HCT116 (cell line): ENCODE data around the gene DGKB. TPM values are rescaled to one million over a fixed set of nuclear protein-coding genes. Genes with fewer than 3 reads are reported as not detected.

Source experiments
- ATAC-seq: fragments of 200-7000 bp; cut with Tn5 transposase; 2 replicates; pipeline ENCODE4 v1.9.1; 2020; ENCODE audit warnings: mild to moderate bottlenecking, moderate library complexity
- BruUV-seq: library from RNA; stranded (reverse); fragments of 400-500 nt; replicated peaks from 2 replicates; lab custom pipeline; 2021; lab: Mats Ljungman, UMichigan
- CTCF ChIA-PET: fragments of 300-600 bp; sonication (Branson Sonifier 250); formaldehyde crosslinking; loops from one replicate; lab custom pipeline; 2021; ENCODE audit warnings: antibody characterized with exemption; lab: Charles Lee
- POLR2A ChIA-PET: fragments of 300-600, 350-600 bp; sonication (Branson Sonifier 250); formaldehyde crosslinking; loops from one replicate; lab custom pipeline; 2021; ENCODE audit warnings: antibody characterized with exemption; lab: Charles Lee
- RAD21 ChIA-PET, 2 experiments: fragments of 300-600 bp; sonication (Branson Sonifier 250); formaldehyde crosslinking; loops; one replicate each; lab custom pipeline; 2023; ENCODE audit warnings: low total read pairs in 2 of 2; ENCODE audit not compliant: uncharacterized antibody in 2 of 2, unreplicated experiment in 2 of 2, low non-redundant PET in 1 of 2; lab: Charles Lee
- DNase-seq: peaks from one replicate; pipeline ENCODE4 v3.0.0-alpha.2; 2010; ENCODE audit warnings: low read depth, low spot score
- H2AFZ ChIP-seq: fragments of 200-600 bp; shearing (Covaris generic), sonication (generic); 2 replicates; pipeline ENCODE4 v1.6.1; 2017; ENCODE audit warnings: low read depth, mixed run types, mixed read lengths, antibody characterized with exemption, low read length; ENCODE audit not compliant: poor library complexity, severe bottlenecking
- H3K27ac ChIP-seq: 2 replicates; pipeline ENCODE4 v1.5.1; 2012; ENCODE audit warnings: low read depth, low read length
- H3K27me3 ChIP-seq: fragments of 200-600 bp; sonication (generic); 2 replicates; pipeline ENCODE4 v1.6.1; 2016; ENCODE audit warnings: mixed run types, low read length, mixed read lengths; ENCODE audit not compliant: insufficient read depth
- H3K36me3 ChIP-seq, 2 experiments: fragments of 200-500 bp in 1 of 2; fragments of 200-600 bp in 1 of 2; sonication (Bioruptor generic) in 1 of 2; sonication (generic) in 1 of 2; 2 replicates each; pipeline versions ENCODE4 v1.5.1 to v1.6.1; 2014 to 2016; ENCODE audit warnings: low read length in 2 of 2, inconsistent platforms in 1 of 2, mixed read lengths in 1 of 2, mixed run types in 1 of 2; ENCODE audit not compliant: insufficient read depth in 2 of 2, control insufficient read depth in 1 of 2
- H3K4me1 ChIP-seq, 2 experiments: fragments of 200-600 bp in 1 of 2; sonication (generic) in 1 of 2; 2 replicates each; pipeline versions ENCODE4 v1.5.1 to v1.6.1; 2012 to 2017; ENCODE audit warnings: low read length in 2 of 2, inconsistent platforms in 1 of 2, mild to moderate bottlenecking in 1 of 2, mixed read lengths in 1 of 2, mixed run types in 1 of 2, moderate library complexity in 1 of 2; ENCODE audit not compliant: insufficient read depth in 2 of 2, control insufficient read depth in 1 of 2
- H3K4me2 ChIP-seq: fragments of 200-600 bp; sonication (generic); 2 replicates; pipeline ENCODE4 v1.6.1; 2017; ENCODE audit warnings: mixed run types, low read length, mixed read lengths
- H3K4me3 ChIP-seq, 2 experiments: fragments of 200-600 bp in 1 of 2; sonication (generic) in 1 of 2; replicated peaks in 1 of 2; 2 replicates each; pipeline ENCODE4 v1.5.1; 2011 to 2016; ENCODE audit warnings: low read length in 2 of 2, control low read depth in 1 of 2, low read depth in 1 of 2, mild to moderate bottlenecking in 1 of 2, mixed read lengths in 1 of 2, mixed run types in 1 of 2
- H3K79me2 ChIP-seq: fragments of 200-600 bp; sonication (generic); 2 replicates; pipeline ENCODE4 v1.6.1; 2017; ENCODE audit warnings: mild to moderate bottlenecking, mixed run types, low read length, moderate library complexity, mixed read lengths; ENCODE audit not compliant: insufficient read depth
- H3K9ac ChIP-seq: fragments of 200-600 bp; sonication (generic); 2 replicates; pipeline ENCODE4 v1.6.1; 2016; ENCODE audit warnings: low read length, mixed read lengths
- H3K9me2 ChIP-seq: fragments of 200-600 bp; sonication (generic), shearing (Covaris generic); 2 replicates; pipeline ENCODE4 v1.6.1; 2017; ENCODE audit warnings: mixed run types, mild to moderate bottlenecking, moderate library complexity; ENCODE audit not compliant: insufficient read depth
- H3K9me3 ChIP-seq, 2 experiments: fragments of 200-500 bp in 1 of 2; fragments of 200-600 bp in 1 of 2; sonication (Bioruptor generic) in 1 of 2; sonication (generic) in 1 of 2; 2 replicates each; pipeline ENCODE4 v1.6.1; 2014 to 2017; ENCODE audit warnings: low read length in 2 of 2, mixed read lengths in 2 of 2, inconsistent platforms in 1 of 2, low read depth in 1 of 2, mild to moderate bottlenecking in 1 of 2, mixed run types in 1 of 2, moderate library complexity in 1 of 2; ENCODE audit not compliant: control insufficient read depth in 1 of 2, insufficient read depth in 1 of 2
- H4K20me1 ChIP-seq: fragments of 200-600 bp; sonication (generic), shearing (Covaris generic); 2 replicates; pipeline ENCODE4 v1.6.1; 2017; ENCODE audit warnings: mixed run types, mild to moderate bottlenecking, moderate library complexity; ENCODE audit not compliant: insufficient read depth
- CBX3 ChIP-seq: IDR thresholded peaks from 2 replicates; pipeline ENCODE4 v1.6.1; 2012; ENCODE audit warnings: low read depth
- EGR1 ChIP-seq: IDR thresholded peaks from 2 replicates; pipeline ENCODE4 v1.6.1; 2012; ENCODE audit warnings: low read depth
- EZH2 ChIP-seq: fragments of 200-600 bp; sonication (generic); IDR thresholded peaks from 2 replicates; pipeline ENCODE4 v1.6.1; 2017; ENCODE audit warnings: antibody characterized with exemption, mixed run types
- EZH2phosphoT487 ChIP-seq: fragments of 200-600 bp; IDR thresholded peaks from 2 replicates; pipeline ENCODE4 v1.6.1; 2018; ENCODE audit warnings: antibody characterized with exemption, borderline replicate concordance
- FOSL1 ChIP-seq: IDR thresholded peaks from 2 replicates; pipeline ENCODE4 v1.6.1; 2012; ENCODE audit warnings: low read depth
- JUND ChIP-seq: IDR thresholded peaks from 2 replicates; pipeline ENCODE4 v1.6.1; 2012
- POLR2A ChIP-seq: IDR thresholded peaks from 2 replicates; pipeline ENCODE4 v1.7.0; 2011; ENCODE audit warnings: borderline replicate concordance; ENCODE audit not compliant: insufficient read depth, insufficient read length; ENCODE audit errors: extremely low read depth
- RAD21 ChIP-seq: IDR thresholded peaks from 2 replicates; pipeline ENCODE4 v1.6.1; 2012; ENCODE audit warnings: low read depth, mild to moderate bottlenecking
- SIN3A ChIP-seq: IDR thresholded peaks from 2 replicates; pipeline ENCODE4 v1.6.1; 2012; ENCODE audit warnings: low read depth
- SP1 ChIP-seq: IDR thresholded peaks from 2 replicates; pipeline ENCODE4 v1.6.1; 2012; ENCODE audit warnings: low read depth
- SRF ChIP-seq: IDR thresholded peaks from 2 replicates; pipeline ENCODE4 v1.6.1; 2012; ENCODE audit warnings: low read depth
- YY1 ChIP-seq: IDR thresholded peaks from 2 replicates; pipeline ENCODE4 v1.6.1; 2011; ENCODE audit warnings: low read length, low read depth, moderate library complexity, mild to moderate bottlenecking; ENCODE audit not compliant: insufficient replicate concordance; ENCODE audit errors: extremely low read depth
- ZFX ChIP-seq: fragments of 450-650 bp; IDR thresholded peaks from 2 replicates; pipeline ENCODE4 v1.6.1; 2017
- ZNF274 ChIP-seq: fragments of 200-500 bp; sonication (Bioruptor generic); IDR thresholded peaks from 2 replicates; pipeline ENCODE4 v1.6.1; 2014; ENCODE audit warnings: mild to moderate bottlenecking, low read depth, low read length, inconsistent platforms
- intact Hi-C: fragments of 100-400 bp; cut with micrococcal nuclease; formaldehyde crosslinking; loops from 2 replicates; pipeline ENCODE4 v1.10.0; 2022
- total RNA-seq: library from RNA; stranded (reverse); gene quantifications from one replicate; pipeline ENCODE4 v1.2.1, GENCODE V29; 2021; ENCODE audit not compliant: unreplicated experiment
- TF ChIP-seq, protein P1 (sequence below), 3 experiments: fragments of 200-600 bp in 1 of 3; sonication (generic) in 1 of 3; IDR thresholded peaks in 2 of 3; conservative IDR thresholded peaks in 1 of 3; 2 replicates each; pipeline ENCODE4 v1.5.1; 2012 to 2017; ENCODE audit warnings: low read depth in 2 of 3, low read length in 2 of 3, antibody characterized with exemption in 1 of 3, borderline replicate concordance in 1 of 3, control low read depth in 1 of 3, mild to moderate bottlenecking in 1 of 3, mixed read lengths in 1 of 3, mixed run types in 1 of 3, moderate library complexity in 1 of 3; ENCODE audit not compliant: insufficient read depth in 1 of 3
- TF ChIP-seq, protein P2 (sequence below): IDR thresholded peaks from 2 replicates; pipeline ENCODE4 v1.6.1; 2012

DGKB gene
- total RNA-seq, 1 experiment from 2014 or later, result 0.05 TPM

DNA sequence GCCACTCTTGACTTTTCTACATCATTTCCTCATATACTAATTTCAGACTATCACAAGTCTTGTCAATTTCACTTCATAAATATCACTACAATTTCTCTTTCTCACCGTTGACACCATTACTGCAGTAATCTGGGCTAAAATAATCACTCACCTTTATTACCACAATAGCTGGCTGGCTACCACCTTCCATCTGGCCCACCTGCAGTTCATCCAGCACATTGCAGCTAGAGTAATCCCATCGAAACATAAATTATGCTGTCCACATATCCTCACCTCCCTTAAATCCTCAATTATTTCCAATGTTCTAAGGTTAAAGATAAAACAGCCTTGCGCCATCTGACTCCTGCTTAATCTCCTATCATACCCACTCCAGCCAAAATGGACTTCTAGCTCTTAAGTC, 16.0 kb downstream of the DGKB start:
- DNase-seq (no peak), ATAC-seq (no peak)
- TF ChIP-seq, protein P1, sequence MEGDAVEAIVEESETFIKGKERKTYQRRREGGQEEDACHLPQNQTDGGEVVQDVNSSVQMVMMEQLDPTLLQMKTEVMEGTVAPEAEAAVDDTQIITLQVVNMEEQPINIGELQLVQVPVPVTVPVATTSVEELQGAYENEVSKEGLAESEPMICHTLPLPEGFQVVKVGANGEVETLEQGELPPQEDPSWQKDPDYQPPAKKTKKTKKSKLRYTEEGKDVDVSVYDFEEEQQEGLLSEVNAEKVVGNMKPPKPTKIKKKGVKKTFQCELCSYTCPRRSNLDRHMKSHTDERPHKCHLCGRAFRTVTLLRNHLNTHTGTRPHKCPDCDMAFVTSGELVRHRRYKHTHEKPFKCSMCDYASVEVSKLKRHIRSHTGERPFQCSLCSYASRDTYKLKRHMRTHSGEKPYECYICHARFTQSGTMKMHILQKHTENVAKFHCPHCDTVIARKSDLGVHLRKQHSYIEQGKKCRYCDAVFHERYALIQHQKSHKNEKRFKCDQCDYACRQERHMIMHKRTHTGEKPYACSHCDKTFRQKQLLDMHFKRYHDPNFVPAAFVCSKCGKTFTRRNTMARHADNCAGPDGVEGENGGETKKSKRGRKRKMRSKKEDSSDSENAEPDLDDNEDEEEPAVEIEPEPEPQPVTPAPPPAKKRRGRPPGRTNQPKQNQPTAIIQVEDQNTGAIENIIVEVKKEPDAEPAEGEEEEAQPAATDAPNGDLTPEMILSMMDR (IDR thresholded peaks at IDR 0.05 in 2 of 3, conservative IDR thresholded peaks at IDR 0.05 in 1 of 3; ENCODE audit: borderline replicate concordance in 1 of 3, insufficient read depth in 1 of 3, low read depth in 2 of 3, low read length in 2 of 3), result 0 out of 6 replicates have a peak, but pooled peaks of 1 of the 3 experiments have one; percentile 14
- no peak for TF ChIP-seq EGR1
- Histone ChIP-seq H3K36me3 (no peaks in the 10 kb centered on the region), H4K20me1 (no peaks in the 10 kb centered on the region), H3K4me3 (no peak overlapping the region), H3K9me3 (no peaks in the 10 kb centered on the region), H3K9ac (no peak overlapping the region), H3K9me2 (no peaks in the 10 kb centered on the region), H2AFZ (no peak overlapping the region), H3K27ac (no peak overlapping the region), H3K4me2 (no peak overlapping the region), H3K27me3 (no peaks in the 10 kb centered on the region), H3K4me1 (no peaks in the 10 kb centered on the region), H3K79me2 (no peaks in the 10 kb centered on the region)
- intact Hi-C loops, result no loop called here
- POLR2A ChIA-PET, result no interaction called here
- CTCF ChIA-PET, result no interaction called here
- RAD21 ChIA-PET, result no interaction called here
- BruUV-seq, result no TSS peak

DNA sequence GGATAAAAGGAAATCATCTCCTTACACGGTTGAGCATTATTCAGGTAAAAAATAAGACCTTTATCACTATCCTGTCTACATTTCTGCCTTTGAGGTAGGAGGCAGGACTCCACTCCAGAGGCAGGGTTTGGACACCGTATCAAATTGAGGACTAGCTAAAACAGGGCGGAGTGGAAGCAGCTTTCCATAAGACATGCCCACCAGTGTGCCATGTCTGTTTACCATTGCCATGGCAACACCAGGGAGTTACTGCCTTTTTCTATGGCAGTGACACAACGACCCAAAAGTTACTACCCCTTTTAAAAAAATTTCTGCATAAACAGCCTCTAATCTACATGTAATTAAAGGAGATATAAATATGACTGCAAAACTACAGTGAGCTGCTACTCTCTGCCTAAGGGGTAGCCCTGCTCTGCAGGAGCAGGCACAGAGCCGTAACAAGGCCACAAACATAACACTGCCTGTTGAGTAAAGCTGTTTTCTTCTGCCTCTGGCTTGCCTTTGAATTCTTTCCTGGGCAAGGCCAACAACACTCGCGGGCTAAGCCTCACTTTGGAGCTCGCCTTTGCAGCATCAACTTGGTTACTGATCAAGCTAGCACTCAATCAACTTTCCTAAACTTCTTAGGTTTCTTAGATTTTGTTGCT, 26.5 kb downstream of the DGKB start:
- BruUV-seq, result no TSS peak
- H2AFZ ChIP-seq, result no peak overlapping the region
- no peaks in the 10 kb centered on the region for H3K9me3 ChIP-seq
- no peak for ATAC-seq
- POLR2A ChIA-PET, result no interaction called here
- no peaks in the 10 kb centered on the region for H4K20me1 ChIP-seq
- TF ChIP-seq EZH2 (no peak), YY1 (no peak), EZH2phosphoT487 (no peak), JUND (no peak), POLR2A (no peak), SP1 (no peak), SIN3A (no peak), ZNF274 (no peak), FOSL1 (no peak), SRF (no peak), RAD21 (no peak), EGR1 (no peak), ZFX (no peak), CBX3 (no peak)
- TF ChIP-seq, protein P1 (IDR thresholded peaks at IDR 0.05 in 2 of 3, conservative IDR thresholded peaks at IDR 0.05 in 1 of 3; ENCODE audit: borderline replicate concordance in 1 of 3, insufficient read depth in 1 of 3, low read depth in 2 of 3, low read length in 2 of 3), result no peak
- TF ChIP-seq, protein P2, sequence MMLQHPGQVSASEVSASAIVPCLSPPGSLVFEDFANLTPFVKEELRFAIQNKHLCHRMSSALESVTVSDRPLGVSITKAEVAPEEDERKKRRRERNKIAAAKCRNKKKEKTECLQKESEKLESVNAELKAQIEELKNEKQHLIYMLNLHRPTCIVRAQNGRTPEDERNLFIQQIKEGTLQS, result no peak
- no peak overlapping the region for H3K4me3 ChIP-seq
- intact Hi-C loops, result no loop called here
- no peak overlapping the region for H3K4me2 ChIP-seq
- no peak for DNase-seq
- H3K9me2 ChIP-seq, result no peaks in the 10 kb centered on the region
- no peak overlapping the region for H3K27ac ChIP-seq
- H3K4me1 ChIP-seq, result no peaks in the 10 kb centered on the region
- RAD21 ChIA-PET, result no interaction called here
- no peak overlapping the region for H3K9ac ChIP-seq
- no peaks in the 10 kb centered on the region for H3K36me3 ChIP-seq
- H3K27me3 ChIP-seq, result no peaks in the 10 kb centered on the region
- H3K79me2 ChIP-seq, result no peaks in the 10 kb centered on the region
- CTCF ChIA-PET, result no interaction called here
